ENCODE measurements around the gene NAT8L. TPM values are rescaled to one million over a fixed set of nuclear protein-coding genes. Genes with fewer than 3 reads are reported as not detected.

The NAT8L gene
- total RNA-seq, 1 donor from 2014 or later = 0.82 TPM

DNA sequence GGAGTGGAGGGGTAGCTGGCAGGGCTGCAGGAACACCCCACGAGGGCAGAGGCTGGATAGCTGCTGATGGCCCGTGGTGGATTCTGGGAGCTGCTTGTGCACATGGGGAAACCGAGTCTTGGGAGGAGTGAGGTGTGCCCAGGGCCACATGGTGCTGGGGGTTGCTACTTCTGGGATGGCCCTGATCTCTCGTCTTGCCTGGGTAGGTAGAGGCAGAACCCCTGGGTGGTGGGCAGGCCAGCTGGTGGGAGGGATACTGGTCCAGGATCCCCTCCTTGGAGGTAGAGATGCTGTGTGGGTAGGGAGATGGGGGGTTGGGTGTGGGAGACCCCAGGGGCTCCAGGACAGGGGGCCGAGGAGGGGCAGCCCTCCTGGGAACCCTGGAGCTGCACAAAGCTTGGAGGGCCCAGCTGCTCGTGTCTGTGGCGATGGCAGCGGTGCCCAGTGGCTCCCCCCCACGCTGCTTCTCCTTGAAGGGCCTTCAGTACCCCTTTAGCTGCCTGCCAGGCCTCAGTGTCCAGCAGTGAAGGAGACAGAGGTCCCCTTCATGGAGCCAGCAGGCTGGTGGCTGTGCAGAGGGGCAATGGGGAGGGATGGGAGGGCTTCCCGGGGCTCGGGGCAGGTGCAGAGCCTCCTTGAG is 3.2 kb downstream of the NAT8L start:
- ATAC-seq = no peak
- intact Hi-C loops (cut with micrococcal nuclease) = no loop called here
- no peak for DNase-seq

DNA sequence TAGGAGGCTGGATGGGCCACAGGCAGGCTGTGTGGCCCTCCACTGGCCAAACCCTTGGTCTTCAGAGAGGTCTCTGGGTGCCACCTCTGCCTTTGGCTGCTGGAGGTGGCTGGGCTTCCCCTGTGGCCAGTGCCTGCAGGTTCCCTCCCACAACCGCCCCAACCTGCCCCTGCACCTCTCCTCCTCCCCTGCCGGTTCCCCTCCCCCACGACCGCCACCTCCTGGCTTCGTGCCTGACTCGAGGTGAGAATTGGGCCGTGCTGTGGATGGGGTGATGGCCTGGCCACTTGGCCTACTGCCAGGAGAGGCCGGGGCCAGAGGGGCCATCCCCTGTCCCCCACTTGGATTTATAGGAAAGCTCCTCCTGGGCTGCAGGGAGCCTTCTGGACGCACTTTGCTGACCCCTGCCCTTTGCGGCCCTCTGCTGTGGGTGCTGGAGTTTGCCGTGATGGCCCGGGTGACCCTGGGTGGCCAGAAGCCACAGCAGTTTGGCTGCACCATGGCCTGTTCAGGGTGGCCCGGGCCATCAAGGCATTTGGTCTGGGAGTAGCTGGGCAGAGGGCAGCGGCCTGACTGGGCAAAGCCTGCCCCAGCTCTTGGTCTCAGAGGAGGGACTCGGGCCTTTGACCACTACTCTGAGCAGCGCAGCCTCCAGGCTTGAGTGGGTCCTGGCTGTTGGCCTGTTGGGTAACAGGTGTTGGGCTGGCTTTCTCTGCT is 3.8 kb downstream of the NAT8L start:
- no peak for ATAC-seq
- DNase-seq = peak; percentile 15
- intact Hi-C loops (cut with micrococcal nuclease) = no loop called here

DNA sequence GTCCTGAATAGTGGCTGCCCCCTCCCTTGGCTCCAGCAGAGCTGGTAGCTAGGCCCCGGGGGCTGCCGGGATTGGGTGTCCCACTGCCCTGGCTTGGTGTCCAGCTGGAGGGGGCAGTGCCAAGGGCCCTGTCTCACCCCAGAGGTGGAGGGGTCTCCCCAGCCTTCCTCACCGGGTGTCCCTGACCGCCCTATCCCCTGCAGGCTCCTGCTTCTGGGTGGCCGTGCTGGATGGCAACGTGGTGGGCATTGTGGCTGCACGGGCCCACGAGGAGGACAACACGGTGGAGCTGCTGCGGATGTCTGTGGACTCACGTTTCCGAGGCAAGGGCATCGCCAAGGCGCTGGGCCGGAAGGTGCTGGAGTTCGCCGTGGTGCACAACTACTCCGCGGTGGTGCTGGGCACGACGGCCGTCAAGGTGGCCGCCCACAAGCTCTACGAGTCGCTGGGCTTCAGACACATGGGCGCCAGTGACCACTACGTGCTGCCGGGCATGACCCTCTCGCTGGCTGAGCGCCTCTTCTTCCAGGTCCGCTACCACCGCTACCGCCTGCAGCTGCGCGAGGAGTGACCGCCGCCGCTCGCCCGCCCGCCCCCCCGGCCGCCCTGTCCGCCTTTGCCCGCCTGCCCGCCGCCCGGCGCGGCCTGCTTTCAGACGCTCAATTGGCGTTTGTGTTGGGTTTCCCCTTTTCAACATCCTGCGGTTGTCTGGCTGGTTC is 4.6 kb downstream of the NAT8L start:
- no peak for ATAC-seq

DNA sequence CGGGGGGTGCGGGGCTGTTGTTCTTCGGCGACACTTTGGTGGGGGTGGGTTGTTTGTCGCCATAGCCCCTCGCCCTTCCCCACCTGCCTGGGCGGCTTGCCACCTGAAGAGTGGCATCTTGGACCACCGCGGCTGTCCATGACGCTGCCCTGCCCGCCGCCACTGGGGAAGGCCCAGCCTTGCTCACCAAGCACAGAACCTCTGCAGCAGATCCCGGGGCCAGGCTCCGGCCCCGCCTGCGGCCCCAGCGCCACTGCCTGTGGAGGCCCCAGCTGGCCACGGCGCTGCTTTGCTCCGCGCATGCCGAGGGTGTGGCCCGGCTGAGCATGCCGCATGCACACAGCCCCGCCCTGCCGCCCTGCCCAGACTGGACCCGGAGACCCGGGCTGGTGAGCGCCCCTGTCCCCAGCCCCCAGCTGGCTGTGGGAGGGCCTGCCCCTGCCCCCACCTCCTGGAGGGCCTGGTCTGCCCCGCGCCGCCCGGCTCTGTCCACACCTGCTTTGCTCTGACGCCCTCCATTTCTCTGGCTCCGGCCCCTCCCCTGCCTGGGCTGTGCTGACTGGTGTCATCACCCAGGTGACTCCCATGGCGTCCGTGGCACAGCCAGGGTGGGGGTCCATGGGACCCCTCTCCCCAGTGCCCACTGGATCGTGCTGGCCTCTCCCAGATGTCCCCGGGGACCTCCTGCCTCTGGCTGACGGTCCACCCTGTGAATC is 5.3 kb downstream of the NAT8L start:
- no peak for ATAC-seq
- DNase-seq = peak; percentile 22

More for the DNA sequence above, 4.6 kb downstream of the NAT8L start:
- intact Hi-C loops (cut with micrococcal nuclease) = no loop called here
- DNase-seq = peak; percentile 25

DNA sequence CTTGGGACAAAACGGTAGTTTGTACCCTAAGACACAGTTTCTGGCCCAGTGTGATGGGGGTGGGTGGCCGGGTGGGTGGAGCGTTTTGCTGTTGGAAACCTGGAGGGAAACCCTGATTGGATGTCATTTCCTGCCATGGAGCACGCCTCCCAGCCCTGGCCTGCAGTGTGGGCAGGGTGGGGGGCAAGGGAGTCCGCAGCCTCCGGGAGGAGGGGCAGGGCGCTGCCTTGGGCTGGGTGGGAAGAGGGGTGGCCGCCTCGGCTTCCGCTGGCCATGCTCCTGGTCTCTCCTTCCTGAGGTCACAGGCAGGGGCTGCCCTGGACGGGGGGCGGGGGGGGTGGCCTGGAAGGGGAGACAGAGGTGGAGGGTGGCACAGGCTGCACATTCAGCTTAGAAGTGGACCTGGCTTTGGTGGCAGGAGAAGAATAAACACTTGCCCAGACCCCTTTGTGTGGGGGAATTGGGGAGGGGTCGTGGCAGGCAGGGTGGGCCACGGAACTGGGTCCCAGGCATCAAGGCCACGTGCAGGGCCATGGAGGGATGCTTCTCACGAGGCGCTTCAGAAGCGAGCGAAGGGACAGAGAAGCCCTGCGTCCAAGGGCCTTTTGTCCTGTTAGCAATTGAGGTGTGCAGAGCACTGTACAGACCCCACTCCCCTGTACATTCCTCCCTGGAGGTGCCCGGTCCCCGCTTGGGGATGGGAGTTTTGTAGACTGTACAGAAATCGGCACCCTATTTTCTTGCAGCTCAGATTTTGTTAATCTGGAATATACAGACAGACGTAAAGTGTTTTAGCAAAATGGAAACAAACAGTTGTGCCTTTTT is 6.2 kb downstream of the NAT8L start:
- DNase-seq = peak; percentile 12
- intact Hi-C loops (cut with micrococcal nuclease) = no loop called here
- ATAC-seq = no peak

More for the DNA sequence above, 5.3 kb downstream of the NAT8L start:
- intact Hi-C loops (cut with micrococcal nuclease) = no loop called here

DNA sequence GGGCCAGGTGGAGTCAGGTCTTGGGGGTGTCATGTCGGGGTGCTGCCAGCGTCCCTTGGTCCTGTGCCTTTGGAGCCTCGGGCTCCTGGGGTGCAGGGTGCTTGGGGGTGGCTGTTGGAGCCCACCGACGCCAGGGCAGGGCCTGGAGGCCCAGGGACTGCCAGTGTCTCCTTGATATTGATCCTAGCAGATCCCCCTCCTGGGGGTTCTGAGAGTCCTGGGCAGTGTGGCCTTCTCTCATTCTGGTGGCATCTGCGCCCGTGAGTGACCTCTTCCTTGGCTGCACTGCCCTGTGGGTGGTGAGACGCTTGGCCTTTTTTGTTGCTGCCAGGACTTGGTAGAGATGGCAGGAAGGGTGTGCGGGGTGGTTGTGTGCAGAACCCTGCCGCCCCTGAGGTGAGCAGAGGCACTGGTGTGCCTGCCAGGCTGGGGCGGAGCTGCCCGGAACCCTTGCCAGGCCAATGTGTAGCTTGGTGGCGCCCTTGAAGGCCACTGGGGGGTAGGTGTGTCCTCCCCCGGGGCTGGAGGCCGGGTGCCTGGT is 7.0 kb downstream of the NAT8L start:
- ATAC-seq = no peak
- intact Hi-C loops (cut with micrococcal nuclease) = no loop called here
- peak; percentile 11 for DNase-seq

DNA sequence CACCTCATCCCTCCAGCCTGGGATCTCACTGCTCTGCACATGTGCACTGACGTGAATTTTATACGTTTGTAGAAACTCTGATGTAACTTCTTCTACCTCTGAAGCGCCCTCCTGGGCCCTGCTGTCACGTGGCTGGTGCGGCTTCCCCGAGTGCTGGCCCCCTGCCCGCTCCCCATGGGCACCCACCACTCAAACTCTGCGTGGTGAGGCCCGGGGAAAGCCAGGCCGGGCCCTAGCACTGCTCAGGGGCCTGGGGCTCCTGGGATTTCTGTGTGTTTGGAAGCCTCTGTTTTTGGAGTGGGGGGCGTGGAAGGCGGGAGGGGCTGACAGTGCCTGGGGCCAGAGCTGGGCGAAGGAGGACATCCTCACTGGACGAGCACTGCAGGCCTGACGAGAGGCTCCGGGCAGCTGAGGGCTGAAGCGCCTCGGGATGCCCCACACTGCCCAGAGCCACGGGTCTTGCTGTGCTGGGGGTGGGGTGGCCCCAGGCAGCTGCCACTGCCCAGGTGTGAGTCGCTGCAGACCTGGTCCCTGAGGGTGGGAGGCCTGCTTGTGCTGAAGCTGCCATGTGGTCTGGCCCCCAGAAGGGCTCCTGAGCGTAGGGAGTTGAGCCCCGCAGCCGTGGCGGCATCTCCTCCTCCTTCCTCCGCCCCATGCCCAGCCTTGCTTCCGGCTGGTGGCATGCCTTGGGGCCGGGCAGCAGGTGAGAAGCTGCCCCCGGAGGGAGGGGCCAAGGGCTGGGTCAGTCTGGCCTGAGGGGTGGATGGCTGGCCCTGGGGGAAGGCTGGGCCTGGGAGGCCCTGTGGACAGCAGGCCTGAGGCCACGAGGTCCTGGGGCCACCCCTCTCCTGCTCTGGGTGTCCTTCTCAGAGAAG is 7.7 kb downstream of the NAT8L start:
- intact Hi-C loops (cut with micrococcal nuclease) = no loop called here
- DNase-seq = peak; percentile 11
- no peak for ATAC-seq

DNA sequence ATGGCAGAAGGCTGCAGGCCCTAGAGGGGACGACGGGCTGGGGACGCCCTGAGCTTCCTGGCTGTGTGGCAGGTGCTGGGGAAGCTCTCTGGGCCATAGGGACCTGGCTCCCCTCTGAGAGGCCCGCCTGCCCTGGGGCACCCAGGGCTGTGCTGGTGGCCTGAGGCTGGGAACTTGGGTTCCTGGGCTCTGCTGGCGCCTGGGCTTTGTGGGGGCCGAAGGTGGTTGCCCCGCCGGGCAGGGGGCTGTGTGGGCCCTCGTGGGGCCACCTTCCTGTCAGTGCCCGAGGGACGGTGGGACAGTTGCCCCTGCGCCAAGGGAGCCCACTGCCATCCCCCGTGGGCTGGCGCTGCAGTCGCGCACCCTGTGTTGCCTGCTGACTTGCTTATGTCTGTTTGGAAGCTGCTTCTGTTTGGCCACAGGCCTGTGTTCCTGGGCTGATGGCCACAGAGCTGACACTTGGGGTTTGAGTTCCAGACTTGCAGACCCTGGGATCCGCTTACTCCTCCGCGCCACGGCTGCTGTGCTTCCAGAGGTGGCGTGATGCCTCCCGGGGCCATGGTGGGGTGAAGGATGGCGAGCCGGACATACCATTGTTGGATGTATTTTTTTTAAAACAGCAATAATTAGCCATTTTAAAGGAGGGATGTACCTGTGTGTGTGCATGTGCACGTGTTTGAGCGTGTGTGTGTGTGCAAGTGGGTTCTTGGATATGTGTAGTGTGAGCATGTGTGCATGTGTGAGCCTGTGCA is 8.5 kb downstream of the NAT8L start:
- ATAC-seq (no peak), DNase-seq (peak; percentile 21)
- intact Hi-C loops (cut with micrococcal nuclease) = no loop called here

DNA sequence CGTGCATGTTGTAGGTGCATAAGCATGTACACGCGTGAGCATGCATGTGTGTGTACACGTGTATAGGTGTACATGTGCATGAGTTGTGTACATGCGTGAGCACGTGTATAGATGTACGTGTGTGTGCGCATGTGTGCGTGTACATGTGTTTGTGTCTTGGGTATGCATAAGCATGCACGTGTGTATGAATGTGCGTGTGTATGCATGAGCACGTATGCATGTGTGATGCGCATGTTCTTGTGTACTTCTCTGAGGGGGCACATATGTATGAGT is 9.0 kb downstream of the NAT8L start:
- intact Hi-C loops (cut with micrococcal nuclease) = no loop called here
- ATAC-seq = no peak
- DNase-seq = no peak

DNA sequence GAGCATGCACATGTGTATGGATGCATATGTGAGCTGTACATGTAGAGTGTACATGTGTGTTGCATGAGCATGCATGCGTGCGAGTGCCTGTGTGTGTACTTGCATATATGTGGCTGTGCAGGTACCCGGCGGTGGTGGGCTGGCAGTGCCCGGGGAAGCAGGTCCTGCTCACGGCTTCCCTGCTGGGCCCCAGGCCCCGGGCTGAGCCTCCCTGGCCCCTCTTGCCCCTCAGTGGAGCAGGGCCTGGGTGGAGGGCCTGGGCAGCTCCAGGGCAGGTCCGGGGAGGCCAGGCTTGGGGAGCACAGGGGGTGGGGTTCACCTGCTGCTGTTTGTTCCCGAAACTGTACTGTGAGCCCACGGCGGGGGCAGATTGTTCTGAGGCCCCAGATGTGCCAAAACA is 9.4 kb downstream of the NAT8L start:
- DNase-seq (peak; percentile 23), ATAC-seq (no peak)
- intact Hi-C loops (cut with micrococcal nuclease) = no loop called here

DNA sequence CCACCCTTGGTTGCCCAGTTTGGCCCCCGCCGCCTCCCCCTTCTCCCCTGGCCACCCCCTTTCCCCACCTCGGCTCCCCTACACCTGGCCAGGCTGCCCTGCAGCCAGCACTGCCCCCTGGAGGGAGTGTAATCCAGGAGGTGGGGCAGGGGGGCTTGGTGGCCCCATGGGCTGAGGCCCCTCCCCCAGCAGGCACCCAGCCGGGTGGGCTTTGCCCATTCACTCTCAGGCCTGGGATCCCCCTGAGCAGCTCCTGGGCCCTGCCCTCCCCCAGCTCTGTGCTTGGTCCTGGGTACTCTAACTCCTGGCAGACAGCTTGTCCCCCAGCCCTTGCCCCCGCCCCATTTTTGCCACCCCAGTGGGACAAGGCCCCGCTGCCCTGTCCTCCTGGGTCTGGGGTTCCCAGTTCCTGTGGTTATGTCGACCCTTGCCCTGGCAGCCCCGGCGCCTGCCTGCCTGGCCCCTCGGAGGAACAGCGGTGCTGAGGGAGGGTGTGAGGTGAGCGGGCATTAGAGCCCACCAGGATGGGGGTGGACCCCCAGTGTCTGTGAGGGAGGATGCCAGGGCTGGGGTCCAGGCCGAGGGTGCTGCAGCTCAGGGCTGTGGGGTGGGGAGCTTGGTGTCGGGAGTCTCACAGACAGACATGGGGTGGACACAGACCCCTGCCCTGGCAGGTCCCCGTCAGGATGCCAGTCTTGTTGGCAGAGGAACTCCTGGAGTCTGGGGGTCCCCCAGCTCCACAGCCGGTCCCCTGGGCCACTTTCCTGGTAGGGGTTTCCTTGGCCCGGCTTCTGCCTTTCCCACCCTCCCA is 10.2 kb downstream of the NAT8L start:
- peak; percentile 22 for DNase-seq
- intact Hi-C loops (cut with micrococcal nuclease) = no loop called here
- ATAC-seq = no peak

DNA sequence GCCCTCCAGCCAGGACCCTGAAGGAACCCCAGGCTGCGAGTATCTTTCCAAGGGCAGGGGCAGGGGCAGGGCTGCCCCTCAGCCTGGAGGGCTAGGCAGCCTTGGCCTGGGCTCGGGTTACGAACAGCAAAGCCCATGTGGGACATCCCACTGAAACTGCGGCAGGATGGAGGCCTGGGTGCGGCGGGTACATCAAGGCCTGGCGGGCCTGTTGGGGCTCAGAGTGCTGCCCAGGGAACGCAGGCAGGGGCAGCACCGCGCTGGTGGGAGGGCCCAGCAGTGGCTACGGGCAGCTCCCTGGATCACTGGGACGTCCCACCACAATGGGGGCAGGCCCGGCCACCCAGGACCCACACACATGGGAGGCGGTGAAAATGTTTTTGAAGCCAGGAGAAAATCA is 10.9 kb downstream of the NAT8L start:
- no peak for ATAC-seq
- intact Hi-C loops (cut with micrococcal nuclease) = no loop called here
- peak; percentile 14 for DNase-seq

DNA sequence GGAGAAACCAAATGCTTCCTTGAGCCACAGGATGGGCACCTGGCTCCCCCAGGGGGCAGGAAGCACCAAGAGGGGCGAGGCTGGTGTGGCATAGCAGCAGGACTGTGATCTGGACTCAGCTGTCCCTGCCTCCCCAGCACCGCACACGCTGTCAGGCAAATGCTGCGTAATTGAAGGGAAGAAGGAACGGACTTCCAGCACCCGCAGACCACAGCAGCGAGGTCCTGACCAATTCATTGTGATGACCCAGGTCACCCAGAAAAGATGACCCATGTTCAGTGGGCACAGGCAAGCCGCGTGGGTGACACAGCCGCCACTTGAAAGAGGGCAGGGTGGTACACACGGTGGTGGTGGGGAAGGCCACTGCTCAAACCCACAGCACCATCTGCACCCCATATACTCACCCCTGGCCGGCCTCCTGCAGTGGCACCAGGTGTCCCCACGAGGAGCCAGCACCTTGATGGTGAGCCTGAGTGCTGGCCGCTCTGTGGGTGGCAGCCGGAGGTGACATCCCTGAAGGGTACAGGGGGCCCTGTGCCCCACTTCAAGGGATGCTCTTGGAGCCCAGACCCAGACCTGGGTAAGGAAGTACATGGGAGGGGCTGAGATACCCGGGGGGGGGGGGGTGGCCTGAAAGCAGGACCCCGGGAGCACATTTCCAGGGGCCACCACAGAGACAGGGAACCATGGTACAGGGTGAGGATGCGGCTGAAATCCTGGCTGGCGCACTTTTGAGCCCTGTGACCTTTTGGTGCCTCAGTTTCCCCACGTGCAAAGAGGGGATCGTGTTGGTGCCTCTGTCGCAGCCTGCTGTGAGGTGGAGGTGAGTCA is 11.5 kb downstream of the NAT8L start:
- intact Hi-C loops (cut with micrococcal nuclease) = no loop called here
- peak; percentile 18 for DNase-seq
- ATAC-seq = no peak

DNA sequence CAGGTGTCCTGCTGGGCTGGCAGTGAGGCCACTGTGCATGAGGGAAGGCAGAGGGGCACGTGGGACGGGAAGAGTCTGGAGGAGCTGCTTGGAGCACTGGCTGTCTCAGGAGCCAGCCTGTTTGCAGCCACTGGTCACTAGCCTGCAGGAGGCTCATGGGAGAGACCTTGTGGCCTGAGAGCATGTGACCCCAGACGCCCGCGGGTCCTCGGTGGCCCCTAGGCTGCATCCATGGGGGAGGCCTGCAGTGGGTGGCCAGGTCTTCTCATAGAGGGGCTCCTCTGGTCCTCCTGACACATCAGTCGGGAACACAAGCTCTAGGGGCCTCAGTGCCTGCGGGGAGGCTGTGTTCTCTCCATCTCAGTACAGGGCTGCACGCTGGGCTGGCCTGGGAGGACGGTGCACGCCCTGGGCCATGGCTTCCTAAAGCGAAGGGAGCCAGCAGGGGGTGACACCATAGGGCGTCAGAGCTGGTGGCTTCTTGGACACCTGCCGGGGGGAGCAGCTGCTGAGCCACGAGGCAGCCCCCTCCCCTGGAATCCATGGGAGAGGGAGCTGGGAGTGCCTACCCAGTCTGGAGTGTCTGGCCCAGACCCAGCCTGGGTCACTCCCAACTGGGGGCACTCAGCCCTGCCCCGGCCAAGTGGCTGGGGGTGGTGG is 12.3 kb downstream of the NAT8L start:
- intact Hi-C loops (cut with micrococcal nuclease) = no loop called here
- peak; percentile 19 for DNase-seq
- ATAC-seq = no peak
